Sigmoid colon (tissue), 3 donors: ENCODE results near the gene ZDHHC7.

Experiments used
- CTCF ChIP-seq, 4 experiments: fragments of 450-650 bp in 3 of 4; fragments of 200-600 bp in 1 of 4; IDR thresholded peaks; one replicate each; pipeline ENCODE4 v1.5.1; 2016 to 2019; ENCODE audit warnings: antibody characterized with exemption in 4 of 4, mild to moderate bottlenecking in 3 of 4, moderate library complexity in 2 of 4
- POLR2A ChIP-seq, 2 donors: fragments of 450-650 bp; IDR thresholded peaks; one replicate each; pipeline ENCODE4 v1.6.1; 2016; ENCODE audit warnings: antibody characterized with exemption in 2 of 2, mild to moderate bottlenecking in 2 of 2, moderate library complexity in 2 of 2

GRCh38 chr16:84926462-84926861 is 84.9 kb downstream of the ZDHHC7 start:
- TF ChIP-seq CTCF (IDR thresholded peaks at IDR 0.05) (no peak), POLR2A (IDR thresholded peaks at IDR 0.05) (no peak)
